ENCODE measurements around the gene ZNF593. TPM values are rescaled to one million over a fixed set of nuclear protein-coding genes. Genes with fewer than 3 reads are reported as not detected.

Gene ZNF593
- 20.2 and 21.7 TPM in 2 replicates for total RNA-seq

GRCh38 chr1:26169669-26170471, at the start of gene ZNF593:
Gene ZNF593, plus strand, starts transcription at chr1:26169908. Its CDS starts 76 bp downstream, at chr1:26169984.

GRCh38 chr1:26158908-26159742, 10.6 kb upstream of the ZNF593 start, which contains the start of gene FAM110D:
Gene FAM110D, plus strand, starts transcription at chr1:26159079. Its CDS starts 2,213 bp downstream, at chr1:26161292.

GRCh38 chr1:26168410-26169197, 1.1 kb upstream of the ZNF593 start, which contains the start of gene C1orf232:
Gene C1orf232, minus strand, starts transcription at chr1:26168963. Its CDS starts 464 bp downstream, at chr1:26168499.

GRCh38 chr1:26171084-26172072, 1.7 kb downstream of the ZNF593 start, which contains the start of gene ZNF593OS:
Gene ZNF593OS, minus strand, starts transcription at chr1:26171832. Its CDS starts 171 bp downstream, at chr1:26171661.

GRCh38 chr1:26177182-26177684, 7.5 kb downstream of the ZNF593 start, which contains the start of gene CNKSR1:
Gene CNKSR1, plus strand, starts transcription at chr1:26177491. Its CDS starts 57 bp downstream, at chr1:26177548.

GRCh38 chr1:26190373-26190987, 20.8 kb downstream of the ZNF593 start, which contains the start of gene CATSPER4:
Gene CATSPER4, plus strand, starts transcription at chr1:26190602. Its CDS starts 26 bp downstream, at chr1:26190628.

Other genes starting within 250 kb of the ZNF593 start
- gene PAFAH2, start 171.8 kb upstream of the ZNF593 start, total RNA-seq = 5.7 and 7.0 TPM in 2 replicates
- gene EXTL1, start 148.1 kb upstream of the ZNF593 start, total RNA-seq = under 0.01 TPM in 2 replicates
- not detected in 2 replicates for gene SLC30A2, start 123.8 kb upstream of the ZNF593 start, total RNA-seq
- not detected in 2 replicates for gene TRIM63, start 102.3 kb upstream of the ZNF593 start, total RNA-seq
- 8.9 and 9.4 TPM in 2 replicates for gene PDIK1L, start 58.1 kb upstream of the ZNF593 start, total RNA-seq
- gene FAM110D, start 10.8 kb upstream of the ZNF593 start, total RNA-seq = 0.66 and 2.7 TPM in 2 replicates
- not detected in 2 replicates for gene C1orf232, start 945 bp upstream of the ZNF593 start, total RNA-seq
- gene ZNF593OS, start 1.9 kb downstream of the ZNF593 start, total RNA-seq = not detected in 2 replicates
- gene CNKSR1, start 7.6 kb downstream of the ZNF593 start, total RNA-seq = 0.13 TPM in 1 of 2 replicates, not detected in the other
- not detected in 2 replicates for gene CATSPER4, start 20.7 kb downstream of the ZNF593 start, total RNA-seq
- 11.3 and 17.1 TPM in 2 replicates for gene CEP85, start 64.3 kb downstream of the ZNF593 start, total RNA-seq
- gene SH3BGRL3, start 110.2 kb downstream of the ZNF593 start, total RNA-seq = 33.6 and 41.1 TPM in 2 replicates
- gene UBXN11, start 136.7 kb downstream of the ZNF593 start, total RNA-seq = 2.7 and 4.5 TPM in 2 replicates
- gene CD52, start 148.1 kb downstream of the ZNF593 start, total RNA-seq = not detected in 2 replicates
- not detected in 2 replicates for gene CRYBG2, start 184.2 kb downstream of the ZNF593 start, total RNA-seq
- gene ZNF683, start 202.8 kb downstream of the ZNF593 start, total RNA-seq = not detected in 2 replicates
- not detected in 2 replicates for gene LIN28A, start 240.9 kb downstream of the ZNF593 start, total RNA-seq